Measurements from ENCODE around the gene DISC1.
"Not testable (repeated sequence)": the region's sequence is repeated elsewhere in the genome, so short reads cannot be mapped to it uniquely, and the experiment has no call there.

The DISC1 gene

DNA sequence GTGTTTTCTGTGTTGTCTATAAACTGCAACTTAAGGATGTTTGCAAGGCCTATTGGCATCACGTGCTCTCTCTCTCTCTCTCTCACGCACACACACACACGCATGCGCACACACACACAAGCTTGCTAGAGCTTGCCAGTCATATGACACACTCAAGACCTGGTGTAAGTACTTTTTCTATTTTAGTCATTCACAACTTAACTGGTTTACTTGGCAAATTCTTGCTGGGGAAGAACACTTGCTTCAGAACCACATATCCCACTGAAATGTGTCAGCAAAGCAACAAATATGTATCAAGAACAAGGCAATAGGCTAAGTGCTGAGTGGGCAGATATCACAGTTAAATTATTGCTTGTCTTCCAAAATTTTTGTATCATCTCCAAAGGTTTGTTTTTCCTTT is 107.8 kb downstream of the DISC1 start:
- no peak for DNase-seq (ENCODE audit: low read depth)

DNA sequence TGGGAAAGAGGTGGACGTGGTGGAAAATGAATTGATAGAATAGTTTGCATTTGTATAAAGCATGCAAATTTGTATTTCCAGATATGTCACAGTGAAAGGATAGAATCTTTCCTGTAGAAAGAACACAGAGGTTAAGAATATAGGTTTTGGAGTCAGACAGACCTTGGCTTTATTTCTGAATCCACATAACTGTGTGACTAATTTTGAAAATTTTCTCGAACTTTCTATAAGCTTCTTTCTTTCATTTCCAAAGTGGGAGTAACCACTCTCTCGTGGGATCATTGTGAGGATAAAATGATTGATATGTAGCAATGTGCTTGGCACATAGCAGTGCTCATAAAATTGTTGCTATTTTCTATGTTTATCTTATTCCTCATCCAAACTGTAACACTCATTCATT is 108.8 kb downstream of the DISC1 start:
- DNase-seq (ENCODE audit: low read depth) = no peak

DNA sequence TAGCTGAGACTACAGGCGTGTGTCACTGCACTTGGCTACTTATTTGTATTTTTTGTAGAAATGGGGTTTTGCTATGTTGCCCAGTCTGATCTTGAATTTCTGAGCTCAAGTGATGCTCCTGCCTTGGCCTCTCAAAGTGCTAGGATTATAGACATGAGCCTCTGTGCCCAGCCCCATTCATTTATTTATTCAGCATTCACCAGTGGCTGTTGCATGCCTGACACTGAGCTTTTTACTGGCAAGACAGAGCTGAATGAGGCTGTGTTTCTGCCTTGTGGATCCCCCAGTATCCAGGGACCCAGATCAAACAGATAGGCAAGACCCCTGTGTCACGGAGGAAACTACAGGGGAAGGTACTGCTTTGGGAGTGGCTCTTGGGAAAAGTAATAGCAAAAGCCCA is 109.4 kb downstream of the DISC1 start:
- DNase-seq (ENCODE audit: low read depth) = no peak

DNA sequence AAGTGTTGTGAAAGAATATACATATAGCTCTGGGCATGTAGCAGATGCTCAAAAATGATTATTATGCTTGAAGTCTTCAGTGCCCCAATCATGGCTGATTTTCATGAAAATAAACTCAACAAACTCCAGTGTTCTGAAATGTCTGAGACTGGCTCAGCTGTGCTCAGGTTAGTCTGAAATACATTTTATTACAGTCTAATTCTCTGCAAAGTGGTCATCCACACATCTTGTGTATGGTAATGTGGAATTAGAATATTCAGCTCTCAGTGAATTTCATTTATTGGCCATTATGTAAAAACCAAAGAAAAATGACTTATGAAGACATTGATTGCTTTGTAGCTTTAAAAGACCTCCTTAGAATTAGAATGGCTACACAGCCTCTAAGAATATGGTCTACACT is 109.9 kb downstream of the DISC1 start:
- no peak for DNase-seq (ENCODE audit: low read depth)

DNA sequence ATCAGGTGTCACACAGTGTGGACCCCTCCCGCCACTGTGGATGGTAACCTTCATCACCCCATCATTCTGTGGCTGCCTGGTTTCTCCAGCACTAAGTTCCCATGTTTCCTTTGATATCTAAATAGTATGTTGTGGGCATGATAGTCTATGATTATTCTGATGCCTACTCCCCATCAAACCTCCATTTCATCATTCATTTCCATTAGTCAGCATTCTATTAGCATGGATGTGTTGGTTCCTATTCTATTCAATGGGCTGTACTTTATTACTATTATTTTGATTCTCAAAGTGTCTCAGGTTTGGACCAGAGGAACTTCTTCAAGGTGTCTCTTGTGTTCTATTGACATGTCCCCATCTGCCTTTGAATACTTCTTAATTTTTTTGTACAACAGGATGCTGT is 112.0 kb downstream of the DISC1 start:
- DNase-seq (ENCODE audit: low read depth) = no peak

DNA sequence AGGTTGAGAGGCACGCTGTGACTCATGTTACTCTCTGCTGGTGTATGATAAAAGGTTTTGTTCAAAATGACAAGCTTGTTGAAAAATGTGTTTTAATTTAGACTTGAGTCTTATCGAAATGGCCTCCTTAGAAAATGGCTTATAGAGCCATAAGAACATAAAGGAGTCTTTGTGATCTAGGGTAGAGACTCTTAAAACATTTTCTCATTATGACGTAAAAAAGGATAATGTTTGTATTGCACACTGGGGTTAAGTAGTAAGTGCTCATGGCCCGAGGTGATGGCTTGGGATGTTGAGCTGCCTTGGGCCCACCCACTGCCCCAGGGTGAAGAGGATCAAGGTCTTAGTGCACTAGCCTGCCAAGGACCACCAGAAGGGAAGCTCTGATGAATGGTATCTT is 117.4 kb downstream of the DISC1 start:
- DNase-seq (ENCODE audit: low read depth) = no peak

DNA sequence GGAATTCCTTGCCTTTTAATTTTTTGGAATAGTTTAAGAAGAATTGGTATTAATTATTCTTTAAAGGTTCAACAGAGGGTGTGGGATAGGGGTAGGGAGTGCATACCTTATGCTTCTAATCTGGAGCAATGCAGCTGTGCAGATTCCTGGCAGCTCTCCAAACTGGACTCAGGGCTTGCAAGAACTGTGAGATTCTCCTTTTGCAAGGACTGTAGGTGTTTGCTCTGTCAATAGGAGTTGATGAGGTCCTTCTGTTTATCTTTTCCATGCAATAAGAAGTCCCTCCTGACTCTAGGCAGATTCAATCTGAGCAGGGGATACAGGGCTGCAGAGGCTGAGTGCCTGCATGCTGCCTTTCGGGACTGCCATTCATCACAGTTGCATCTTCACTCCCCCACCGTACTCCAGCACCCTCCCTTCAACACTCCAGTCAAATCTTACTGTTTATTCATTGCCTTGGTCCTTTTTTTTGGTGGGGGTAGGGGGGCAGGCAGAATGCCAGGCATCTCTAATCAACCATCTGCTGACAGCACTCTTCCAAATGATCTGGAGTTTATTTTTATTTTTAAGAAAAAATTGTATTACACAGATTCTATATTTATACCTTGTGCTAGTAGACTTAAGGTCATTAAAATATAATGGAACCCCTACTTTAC is 122.3 kb downstream of the DISC1 start:
- DNase-seq (ENCODE audit: low read depth) = no peak

DNA sequence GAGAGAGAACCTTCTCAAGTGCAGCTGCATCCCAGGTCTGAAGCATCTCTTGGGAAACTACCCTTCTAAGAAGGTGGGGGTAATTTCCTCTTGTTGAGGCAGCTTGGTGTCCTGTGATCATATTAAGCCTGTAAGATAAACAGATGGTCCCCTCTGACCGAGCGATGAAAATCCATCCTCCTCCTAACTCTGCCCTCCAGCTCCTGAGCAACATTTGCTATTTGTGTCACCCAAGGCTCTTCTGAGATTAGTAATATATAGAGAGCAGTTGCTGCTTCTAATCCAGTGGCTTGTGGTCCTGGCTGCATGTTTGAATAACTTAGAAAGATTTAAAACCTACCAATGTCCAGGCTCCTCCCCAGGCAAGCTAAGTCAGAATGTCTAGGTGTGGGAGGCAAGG is 123.7 kb downstream of the DISC1 start:
- no peak for DNase-seq (ENCODE audit: low read depth)

DNA sequence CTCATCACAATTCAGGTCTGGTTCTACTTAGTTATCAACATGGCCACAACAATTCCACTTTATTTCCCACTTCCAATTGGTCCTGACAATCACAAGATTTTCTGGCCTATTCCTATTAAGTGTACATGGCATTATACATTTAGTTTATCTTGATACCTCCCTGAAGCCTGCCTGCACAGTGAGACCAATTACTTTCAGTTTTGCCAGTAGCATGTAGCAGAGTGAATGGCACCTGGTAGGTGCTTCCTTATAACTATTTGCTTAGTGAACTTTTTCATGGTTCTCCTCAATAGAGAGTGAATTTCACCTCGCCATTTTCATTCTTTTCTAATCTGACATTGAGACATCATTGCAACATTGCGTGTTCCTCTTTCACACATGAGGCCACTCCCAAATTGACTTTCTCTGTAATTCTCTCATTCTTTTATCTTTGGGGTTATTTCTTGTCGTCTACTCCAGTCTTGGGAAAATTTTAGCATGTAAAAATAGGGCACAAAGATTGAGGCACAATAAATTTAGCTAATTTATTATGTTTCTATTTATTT is 124.3 kb downstream of the DISC1 start:
- DNase-seq (ENCODE audit: low read depth) = no peak

DNA sequence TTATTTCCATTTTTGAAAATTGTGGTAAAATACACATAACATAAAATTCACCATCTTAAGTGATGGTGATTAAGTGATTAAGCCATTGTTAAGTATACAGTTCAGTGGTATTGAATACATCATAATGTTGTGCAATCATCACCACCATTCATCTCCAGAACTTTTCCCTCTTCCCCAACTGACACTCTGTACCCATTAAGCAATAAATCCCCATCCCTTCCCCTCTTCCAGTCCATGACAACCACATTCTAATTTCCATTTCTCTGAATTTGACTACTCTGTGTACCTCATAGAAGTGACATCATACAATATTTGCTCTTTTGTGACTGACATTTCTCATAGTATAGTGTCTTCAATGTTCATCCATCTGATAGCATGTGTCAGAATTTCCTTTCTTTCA is 124.8 kb downstream of the DISC1 start:
- no peak for DNase-seq (ENCODE audit: low read depth)

DNA sequence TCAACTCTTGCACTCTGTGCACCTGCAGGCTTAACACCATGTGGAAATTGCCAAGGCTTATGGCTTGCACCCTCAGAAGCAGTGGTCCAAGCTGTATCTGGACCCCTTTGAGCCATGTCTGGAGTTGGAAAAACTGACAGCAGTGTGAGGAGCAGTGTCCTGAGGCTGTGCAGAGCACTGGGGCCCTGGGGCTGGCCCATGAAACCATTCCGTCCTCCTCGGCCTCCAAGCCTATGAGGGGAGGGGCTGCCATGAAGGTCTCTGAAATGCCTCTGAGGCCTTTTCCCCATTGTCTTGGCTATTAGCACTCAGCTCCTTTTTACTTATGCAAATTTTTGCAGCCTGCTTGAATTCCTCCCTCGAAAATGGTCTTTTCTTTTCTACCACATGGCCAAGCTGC is 126.7 kb downstream of the DISC1 start:
- no peak for DNase-seq (ENCODE audit: low read depth)

DNA sequence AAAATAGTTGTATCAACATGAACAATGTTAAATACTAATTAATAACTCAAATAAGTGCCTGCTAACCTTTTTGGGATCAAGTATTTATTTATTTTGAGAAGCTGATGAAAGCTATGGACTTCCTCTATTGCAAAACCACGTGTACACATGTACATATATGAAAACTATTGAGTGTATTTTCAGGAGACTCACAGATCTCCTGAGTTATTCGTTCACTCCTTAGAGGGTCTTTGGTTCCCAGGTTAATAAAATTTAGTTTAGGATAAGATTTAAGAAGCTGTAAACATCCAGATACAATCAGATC is 130.5 kb downstream of the DISC1 start:
- DNase-seq (ENCODE audit: low read depth) = no peak

DNA sequence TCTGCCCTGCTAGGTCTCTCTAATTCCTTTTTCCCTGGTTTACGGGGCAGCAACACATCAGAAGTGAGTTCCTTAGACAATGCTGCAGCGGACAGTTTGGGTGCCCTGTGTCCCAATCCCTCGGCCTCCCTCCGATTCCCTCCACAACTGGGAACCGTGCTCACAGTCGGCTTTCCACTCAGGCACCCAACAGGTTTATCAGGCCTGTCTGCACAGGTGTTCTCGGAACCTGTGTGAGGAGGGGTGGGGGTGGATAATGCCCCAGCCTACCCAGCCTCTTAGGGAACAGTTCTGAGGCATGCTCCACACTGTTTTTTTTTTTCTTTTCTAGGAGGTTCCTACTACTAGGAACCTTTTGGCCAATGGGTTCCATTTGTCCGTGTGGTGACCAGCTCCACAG is 131.2 kb downstream of the DISC1 start:
- no peak for DNase-seq (ENCODE audit: low read depth)

DNA sequence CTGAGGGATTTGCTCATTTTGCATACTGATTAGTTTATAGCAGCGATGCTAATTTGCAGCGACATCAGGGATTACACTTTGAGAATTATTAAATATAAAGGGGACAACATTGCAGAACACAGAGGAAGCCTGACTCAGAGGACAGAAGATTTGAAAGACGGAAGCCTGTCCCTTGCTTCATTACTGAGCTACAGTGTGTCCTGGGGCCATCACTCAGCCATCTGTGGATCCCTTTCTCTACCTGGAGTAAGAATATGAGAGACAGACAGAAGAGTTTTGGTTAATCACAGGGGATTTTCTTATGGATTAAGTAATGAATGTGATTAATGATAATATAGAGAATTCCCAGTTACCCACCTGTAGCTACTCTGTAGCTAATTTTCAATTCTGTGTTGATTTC is 134.7 kb downstream of the DISC1 start:
- no peak for DNase-seq (ENCODE audit: low read depth)

DNA sequence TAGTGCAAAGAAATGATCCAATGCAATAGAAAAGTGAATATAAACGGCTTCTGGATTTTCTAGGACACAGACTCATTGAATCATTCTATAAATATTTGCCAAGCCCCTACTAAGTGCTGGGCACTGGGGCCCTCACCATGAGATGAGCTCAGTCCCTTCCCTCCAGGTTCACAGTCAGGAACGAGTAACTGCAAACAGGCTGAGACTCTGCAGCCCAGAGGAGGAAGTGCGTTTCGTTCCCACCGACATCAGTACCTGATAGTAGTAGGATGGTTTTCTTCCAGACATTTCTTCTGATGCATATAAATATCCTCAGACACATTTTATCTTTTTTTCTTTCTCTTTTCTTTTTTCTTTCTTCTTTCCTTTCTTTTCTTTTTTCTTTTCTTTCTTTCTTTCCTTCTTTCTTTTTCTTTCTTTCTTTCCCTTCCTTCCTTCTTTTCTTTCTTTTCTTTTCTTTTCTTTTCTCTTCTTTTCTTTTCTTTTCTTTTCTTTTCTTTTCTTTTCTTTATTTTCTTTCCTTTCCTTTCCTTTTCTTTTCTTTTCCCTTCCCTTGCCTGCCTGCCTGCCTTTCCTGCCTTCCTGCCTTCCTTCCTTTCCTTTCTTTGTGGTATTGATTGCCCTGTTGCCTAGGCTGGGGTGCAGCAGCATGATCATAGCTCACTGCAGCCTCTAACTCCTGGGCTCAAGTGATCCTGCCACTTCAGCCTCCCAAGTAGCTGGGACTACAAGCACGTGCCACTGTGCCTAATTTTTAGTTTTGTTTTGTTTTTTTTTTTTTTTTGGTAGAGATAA is 135.4 kb downstream of the DISC1 start:
- no peak for DNase-seq (ENCODE audit: low read depth)

DNA sequence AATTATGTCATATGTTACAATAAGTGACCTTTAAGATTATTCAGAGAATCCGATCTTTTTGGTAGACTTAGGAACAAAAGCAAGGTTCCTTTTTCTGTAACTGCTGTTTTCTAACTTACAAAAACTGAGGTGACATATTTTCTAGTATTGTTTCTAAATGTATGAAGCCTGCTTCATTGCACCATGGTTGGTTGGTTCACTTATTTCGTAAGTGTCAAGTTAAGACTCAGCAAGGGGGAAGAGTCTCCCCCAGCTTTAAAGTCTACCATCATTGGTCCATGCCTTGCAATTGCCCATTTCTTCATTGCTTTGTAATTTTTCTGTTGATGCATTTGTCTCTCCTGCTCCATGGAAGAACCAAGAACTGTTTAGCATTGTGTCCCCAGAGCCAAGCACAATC is 136.9 kb downstream of the DISC1 start:
- DNase-seq (ENCODE audit: low read depth) = no peak

DNA sequence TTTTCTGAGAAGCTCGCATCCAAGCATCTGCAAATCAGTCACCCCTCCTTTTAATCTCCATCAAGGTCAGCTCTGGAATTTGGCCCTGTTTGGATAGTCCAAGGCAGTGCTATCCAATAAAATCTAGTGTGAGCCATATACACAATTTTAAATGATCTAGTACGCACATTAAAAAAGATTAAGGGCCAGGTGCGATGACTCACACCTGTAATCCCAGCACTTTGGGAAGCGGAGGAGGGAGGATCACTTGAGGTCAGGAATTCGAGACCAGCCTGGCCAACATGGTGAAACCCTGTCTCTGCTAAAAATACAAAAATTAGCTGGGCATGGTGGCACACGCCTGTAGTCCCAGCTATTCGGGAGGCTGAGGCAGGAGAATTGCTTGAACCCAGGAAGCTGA is 139.2 kb downstream of the DISC1 start:
- not testable (repeated sequence) for DNase-seq (ENCODE audit: low read depth)

DNA sequence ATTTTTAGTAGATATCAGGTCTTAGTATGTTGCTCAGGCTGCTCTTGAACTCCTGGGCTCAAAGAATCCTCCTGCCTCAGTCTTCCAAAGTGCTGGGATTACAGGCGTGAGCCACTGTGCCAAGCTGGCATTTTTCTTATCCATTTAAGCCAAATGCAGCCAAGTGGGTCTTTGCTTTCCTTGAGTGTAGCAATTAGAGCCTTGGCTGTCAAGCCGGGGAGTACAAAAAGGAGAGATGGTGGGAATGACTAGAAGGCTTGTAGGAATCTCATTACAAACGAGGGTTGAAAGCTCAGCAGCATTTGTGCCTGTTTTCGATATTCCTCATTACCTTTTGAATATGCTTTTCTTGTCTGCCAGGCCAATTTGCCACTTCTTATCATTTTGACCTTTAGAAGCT is 140.9 kb downstream of the DISC1 start:
- no peak for DNase-seq (ENCODE audit: low read depth)

DNA sequence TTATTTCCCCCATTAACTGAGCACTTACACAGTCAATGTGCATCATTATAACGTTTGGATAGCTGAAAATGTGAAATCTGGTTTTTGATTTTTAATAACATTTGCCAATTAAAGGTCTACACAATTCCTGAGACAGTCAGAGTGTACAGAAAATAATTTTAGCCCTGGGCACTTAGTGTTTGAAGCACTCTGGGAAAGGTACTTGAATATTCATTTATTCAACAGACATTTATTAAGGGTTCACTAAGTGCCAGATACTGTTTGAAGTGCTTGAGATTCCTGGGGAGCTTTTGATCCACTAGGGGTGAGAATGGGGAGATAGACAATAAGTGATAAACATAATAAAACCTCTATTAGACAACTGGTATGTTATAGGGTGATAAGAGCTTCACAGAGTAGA is 141.8 kb downstream of the DISC1 start:
- no peak for DNase-seq (ENCODE audit: low read depth)

DNA sequence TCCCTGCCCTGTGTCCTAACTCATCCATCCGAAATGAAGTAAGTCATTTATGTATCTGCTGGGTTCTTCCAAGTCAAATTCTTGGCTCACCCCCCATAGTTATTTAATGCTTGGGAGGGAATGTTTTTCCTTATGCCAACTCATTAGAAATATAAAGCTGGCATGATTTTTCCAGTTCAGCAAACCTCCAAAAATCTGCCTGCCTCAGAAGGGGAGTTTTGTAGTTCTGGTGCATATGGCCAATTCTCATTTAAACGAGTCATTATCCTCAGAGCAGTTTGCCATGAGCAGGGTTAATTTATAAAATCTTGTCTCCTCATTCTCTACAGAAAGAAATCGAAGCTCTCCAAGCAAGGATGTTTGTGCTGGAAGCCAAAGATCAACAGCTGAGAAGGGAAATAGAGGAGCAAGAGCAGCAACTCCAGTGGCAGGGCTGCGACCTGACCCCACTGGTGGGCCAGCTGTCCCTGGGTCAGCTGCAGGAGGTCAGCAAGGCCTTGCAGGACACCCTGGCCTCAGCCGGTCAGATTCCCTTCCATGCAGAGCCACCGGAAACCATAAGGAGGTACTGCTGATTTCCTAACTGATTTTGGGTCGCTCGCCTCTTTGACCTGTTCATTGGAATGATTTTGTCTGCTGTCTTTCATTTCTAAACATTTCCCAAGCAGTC is 144.1 kb downstream of the DISC1 start:
- DNase-seq (ENCODE audit: low read depth) = no peak

DNA sequence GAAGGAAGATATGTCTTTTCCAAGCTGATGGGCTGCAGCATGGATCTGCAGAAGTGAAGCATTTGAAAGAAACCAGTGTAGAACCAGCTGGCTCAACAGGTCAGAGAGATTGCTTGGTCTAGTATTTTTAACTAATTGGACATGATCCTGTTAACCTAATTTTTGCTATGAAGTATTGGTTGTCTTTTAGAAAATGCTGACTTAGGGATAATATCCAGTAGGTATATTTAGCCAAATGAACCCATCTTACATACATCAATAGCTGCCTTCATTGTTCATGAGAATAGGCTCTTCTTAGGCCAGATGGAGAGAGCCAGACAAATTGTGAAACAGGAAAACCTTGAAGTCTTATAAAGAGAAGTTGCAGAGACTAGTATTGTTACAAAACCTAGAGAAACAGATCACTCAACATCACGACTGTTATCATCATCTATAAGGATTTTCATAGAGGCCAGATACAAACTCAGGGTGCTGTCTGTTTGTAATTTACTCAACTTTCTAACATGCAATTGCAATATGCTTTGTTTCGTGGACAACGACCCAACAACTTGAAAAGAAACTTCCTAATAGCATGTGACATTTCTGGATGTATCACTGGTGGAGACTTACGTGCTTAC is 148.2 kb downstream of the DISC1 start:
- DNase-seq (ENCODE audit: low read depth) = no peak

DNA sequence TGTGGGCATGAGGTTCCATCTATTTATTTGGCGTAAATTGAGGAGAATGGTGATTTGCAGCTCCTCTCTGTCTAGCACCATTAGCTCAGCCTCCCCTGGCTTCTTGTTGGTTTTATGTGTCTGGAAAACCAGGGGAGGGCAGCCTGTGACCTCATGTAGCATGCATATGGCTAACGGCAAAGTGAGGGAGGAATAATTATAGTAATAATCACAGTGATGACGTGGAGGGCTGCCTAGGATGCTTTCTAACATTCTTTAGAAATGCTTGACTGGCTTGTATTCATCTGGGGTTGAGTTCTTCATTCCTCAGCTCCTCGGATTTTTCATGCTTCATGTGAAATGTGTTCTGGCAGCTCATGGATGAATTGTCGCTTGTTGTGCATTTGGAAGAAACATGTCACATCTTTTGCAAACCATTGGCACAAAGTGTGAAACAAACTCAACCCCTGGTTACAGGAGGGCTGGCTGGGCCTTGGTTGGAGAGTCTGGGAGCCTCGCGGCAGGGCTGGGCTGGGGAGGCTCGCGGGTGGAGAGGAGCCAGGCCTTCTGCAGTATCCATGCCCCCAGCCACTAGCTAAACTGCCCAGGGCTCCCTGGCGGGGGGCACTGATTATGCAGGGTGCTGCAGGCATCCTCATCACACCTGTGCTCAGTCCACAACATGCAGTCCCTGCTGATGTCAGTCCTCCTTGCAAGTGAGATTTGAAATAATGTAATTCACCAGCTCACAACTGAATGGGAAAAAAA is 149.6 kb downstream of the DISC1 start:
- peak; percentile 56 for DNase-seq (ENCODE audit: low read depth)
